Measurements from ENCODE around the gene CORO6.

DNA sequence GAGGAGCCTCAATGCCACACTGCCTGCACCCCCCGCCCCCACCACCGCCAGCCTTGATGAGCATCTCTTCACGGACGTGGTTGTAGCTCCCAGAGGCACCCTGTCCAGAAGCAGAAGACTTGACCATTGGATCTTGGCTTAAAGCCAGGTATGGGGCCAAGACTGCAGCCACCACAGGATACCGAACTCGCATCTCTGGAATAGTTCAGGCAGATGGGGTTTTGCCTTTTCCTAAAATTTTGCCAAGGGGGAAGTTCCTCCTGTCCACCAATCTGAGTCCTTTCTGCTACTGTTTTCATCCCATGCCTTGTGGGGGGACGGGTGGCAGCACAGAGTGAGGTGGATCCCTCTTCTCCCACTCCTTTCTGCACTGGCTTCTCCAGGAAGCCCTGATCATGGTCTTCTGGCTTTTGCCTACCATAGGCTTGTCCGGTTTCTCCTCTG is 939 bp downstream of the CORO6 start:
- TF ChIP-seq POLR2A (IDR thresholded peaks at IDR 0.05) (no peak), POLR2AphosphoS5 (IDR thresholded peaks at IDR 0.05) (no peak)
- TF ChIP-seq, protein P1, sequence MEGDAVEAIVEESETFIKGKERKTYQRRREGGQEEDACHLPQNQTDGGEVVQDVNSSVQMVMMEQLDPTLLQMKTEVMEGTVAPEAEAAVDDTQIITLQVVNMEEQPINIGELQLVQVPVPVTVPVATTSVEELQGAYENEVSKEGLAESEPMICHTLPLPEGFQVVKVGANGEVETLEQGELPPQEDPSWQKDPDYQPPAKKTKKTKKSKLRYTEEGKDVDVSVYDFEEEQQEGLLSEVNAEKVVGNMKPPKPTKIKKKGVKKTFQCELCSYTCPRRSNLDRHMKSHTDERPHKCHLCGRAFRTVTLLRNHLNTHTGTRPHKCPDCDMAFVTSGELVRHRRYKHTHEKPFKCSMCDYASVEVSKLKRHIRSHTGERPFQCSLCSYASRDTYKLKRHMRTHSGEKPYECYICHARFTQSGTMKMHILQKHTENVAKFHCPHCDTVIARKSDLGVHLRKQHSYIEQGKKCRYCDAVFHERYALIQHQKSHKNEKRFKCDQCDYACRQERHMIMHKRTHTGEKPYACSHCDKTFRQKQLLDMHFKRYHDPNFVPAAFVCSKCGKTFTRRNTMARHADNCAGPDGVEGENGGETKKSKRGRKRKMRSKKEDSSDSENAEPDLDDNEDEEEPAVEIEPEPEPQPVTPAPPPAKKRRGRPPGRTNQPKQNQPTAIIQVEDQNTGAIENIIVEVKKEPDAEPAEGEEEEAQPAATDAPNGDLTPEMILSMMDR (IDR thresholded peaks at IDR 0.05) = no peak
